ENCODE measurements around the gene NCKAP5. TPM values are rescaled to one million over a fixed set of nuclear protein-coding genes. Genes with fewer than 3 reads are reported as not detected.

NCKAP5 gene
- total and polyA plus RNA-seq, 2 of the 8 experiments (the other 6 are each of a cell fraction or from before 2014, with no cell fraction given): 0.27 to 0.86 TPM

DNA sequence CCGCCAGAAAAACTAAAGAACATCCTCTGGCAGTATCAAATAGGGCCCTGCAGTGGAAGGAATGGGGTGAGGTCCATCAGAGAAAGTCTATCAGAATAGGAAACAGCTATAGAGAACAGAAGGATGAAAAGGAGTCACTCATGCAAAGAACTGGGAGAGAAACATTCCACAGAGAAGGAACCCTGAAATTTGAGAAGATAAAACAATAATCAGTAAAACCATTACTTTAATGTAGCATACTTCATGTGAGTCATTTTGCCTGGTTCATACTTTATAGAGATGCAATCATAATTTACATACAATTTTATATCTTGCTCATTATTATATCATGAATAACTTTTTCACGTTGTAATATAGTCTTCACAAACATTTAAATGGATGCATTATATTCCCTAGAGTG, 402.2 kb downstream of the NCKAP5 start:
- H2BK12ac ChIP-seq (ENCODE audit: low read depth, low read length): no peak overlapping the region
- POLR2A ChIA-PET (ENCODE audit: partially characterized antibody): no interaction called here
- FAIRE-seq: no peak

More for the DNA sequence above, 402.2 kb downstream of the NCKAP5 start:
- Histone ChIP-seq H2BK20ac (ENCODE audit: low read length) (no peak overlapping the region), H2BK5ac (ENCODE audit: low read depth, low read length) (no peak overlapping the region), H3K27me3 (replicated peaks in 1 of 4; ENCODE audit: control insufficient read depth in 3 of 4, extremely low read depth in 1 of 4, insufficient read depth in 3 of 4, low read length in 3 of 4) (no peaks in the 10 kb centered on the region), H3K4me1 (replicated peaks in 1 of 4; ENCODE audit: control insufficient read depth in 3 of 4, insufficient read depth in 4 of 4, low read length in 3 of 4) (no peaks in the 10 kb centered on the region), H3K4me2 (ENCODE audit: insufficient read depth in 1 of 2, low read depth in 2 of 2, low read length in 2 of 2) (no peak overlapping the region), H2BK15ac (ENCODE audit: low read length) (no peak overlapping the region), H3K79me2 (ENCODE audit: control insufficient read depth in 1 of 2, insufficient read depth in 2 of 2, low read length in 2 of 2) (no peaks in the 10 kb centered on the region), H2AK5ac (ENCODE audit: low read depth, low read length) (no peak overlapping the region), H3K14ac (ENCODE audit: insufficient read length) (no peak overlapping the region), H4K20me1 (replicated peaks in 1 of 2; ENCODE audit: control insufficient read depth in 1 of 2, insufficient read depth in 2 of 2, low read length in 2 of 2) (no peaks in the 10 kb centered on the region), H3K79me1 (ENCODE audit: low read depth, low read length) (no peaks in the 10 kb centered on the region), H3K27ac (ENCODE audit: low read depth, low read length) (no peak overlapping the region), H3K9me3 (ENCODE audit: insufficient read depth in 2 of 2, low read depth in 1 of 2, low read length in 1 of 2) (peaks cover 0 to 4% of the 10 kb centered on the region in 2 experiments; a peak in 1 of 4 replicates), H3K56ac (replicated peaks; ENCODE audit: insufficient read length, low read depth, low read length) (no peak overlapping the region), H3K23me2 (ENCODE audit: low read depth, low read length) (no peaks in the 10 kb centered on the region), H3K9ac (replicated peaks in 1 of 4; ENCODE audit: extremely low read depth in 1 of 4, low read depth in 3 of 4, low read length in 3 of 4) (no peak overlapping the region), H3K18ac (ENCODE audit: extremely low read depth, low read length) (no peak overlapping the region), H4K5ac (ENCODE audit: insufficient read length, low read depth, low read length) (no peak overlapping the region), H4K8ac (ENCODE audit: extremely low read depth, insufficient read depth, low read length) (no peak overlapping the region), H3K36me3 (ENCODE audit: control insufficient read depth in 2 of 4, insufficient read depth in 4 of 4, low read length in 3 of 4) (no peaks in the 10 kb centered on the region), H4K91ac (replicated peaks; ENCODE audit: insufficient read length, low read length) (no peak overlapping the region), H3K4me3 (ENCODE audit: extremely low read depth in 1 of 4, insufficient read depth in 2 of 4, low read depth in 3 of 4, low read length in 4 of 4) (no peak overlapping the region), H2BK120ac (replicated peaks; ENCODE audit: low read depth, low read length) (no peak overlapping the region), H3K23ac (ENCODE audit: insufficient read length) (no peak overlapping the region), H2AFZ (ENCODE audit: low read length) (no peak overlapping the region), H3K4ac (replicated peaks; ENCODE audit: insufficient read length, low read depth, low read length) (no peak overlapping the region)
- WGBS, 2 experiments (ENCODE audit: extremely low coverage in 1 of 2, insufficient coverage in 1 of 2, insufficient read length in 1 of 2, insufficient replicate concordance in 2 of 2, low coverage in 1 of 2, low lambda C conversion rate in 2 of 2, missing lambda C conversion rate in 1 of 2): 83% methylated on average over 2 of the region's 2 CpGs; no CpG with 5 or more reads in 1 of the 2 experiments
- TF ChIP-seq RAD21 (IDR thresholded peaks at IDR 0.05 in 1 of 2, conservative IDR thresholded peaks at IDR 0.05 in 1 of 2; ENCODE audit: low read depth in 2 of 2, low read length in 2 of 2) (no peak), MAFK (IDR thresholded peaks at IDR 0.05; ENCODE audit: low read depth, low read length) (no peak), NRF1 (IDR thresholded peaks at IDR 0.05; ENCODE audit: low read depth, low read length) (no peak), HDAC6 (IDR thresholded peaks at IDR 0.05; ENCODE audit: low read depth, low read length) (no peak), SIN3A (conservative IDR thresholded peaks at IDR 0.05 in 1 of 2, IDR thresholded peaks at IDR 0.05 in 1 of 2; ENCODE audit: low read depth in 1 of 2, low read length in 2 of 2) (no peak), RFX5 (IDR thresholded peaks at IDR 0.05; ENCODE audit: borderline replicate concordance, low read depth, low read length) (no peak)
- TF ChIP-seq, protein P1, sequence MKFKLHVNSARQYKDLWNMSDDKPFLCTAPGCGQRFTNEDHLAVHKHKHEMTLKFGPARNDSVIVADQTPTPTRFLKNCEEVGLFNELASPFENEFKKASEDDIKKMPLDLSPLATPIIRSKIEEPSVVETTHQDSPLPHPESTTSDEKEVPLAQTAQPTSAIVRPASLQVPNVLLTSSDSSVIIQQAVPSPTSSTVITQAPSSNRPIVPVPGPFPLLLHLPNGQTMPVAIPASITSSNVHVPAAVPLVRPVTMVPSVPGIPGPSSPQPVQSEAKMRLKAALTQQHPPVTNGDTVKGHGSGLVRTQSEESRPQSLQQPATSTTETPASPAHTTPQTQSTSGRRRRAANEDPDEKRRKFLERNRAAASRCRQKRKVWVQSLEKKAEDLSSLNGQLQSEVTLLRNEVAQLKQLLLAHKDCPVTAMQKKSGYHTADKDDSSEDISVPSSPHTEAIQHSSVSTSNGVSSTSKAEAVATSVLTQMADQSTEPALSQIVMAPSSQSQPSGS (IDR thresholded peaks at IDR 0.05; ENCODE audit: low read length): no peak
- CTCF ChIA-PET (ENCODE audit: partially characterized antibody): interaction anchor here (0.8 to 1.0 kb wide), 2 partner anchors 26 to 604 kb away, joined by 3 read pairs; no protein-coding TSS in a partner anchor
- no peak for DNase-seq (ENCODE audit: low read depth in 1 of 2, low spot score in 2 of 2)
